ENCODE results near the gene XPO4. TPM values are rescaled to one million over a fixed set of nuclear protein-coding genes. Genes with fewer than 3 reads are reported as not detected.

XPO4 gene
- total and polyA plus RNA-seq, 2 of the 13 experiments (the other 11 are each of a cell fraction or from before 2014, with no cell fraction given), result 8.4 to 24.8 TPM

GRCh38 chr13:20773194-20774080 lies 129.1 kb downstream of the XPO4 start, which contains the start of gene EEF1AKMT1 (continued):
- peak; percentile 63; the same call in 1 of the 2 replicates for TF ChIP-seq HNF1B (CRISPR knock-in tag; IDR thresholded peaks at IDR 0.05)
- TF ChIP-seq ARNT2 (CRISPR knock-in tag; IDR thresholded peaks at IDR 0.05; ENCODE audit: low read depth), result peak; percentile 79
- TF ChIP-seq HNRNPUL1 (IDR thresholded peaks at IDR 0.05; ENCODE audit: low read depth, low read length), result no peak
- peak; percentile 19 for TF ChIP-seq ZNF205 (CRISPR knock-in tag; IDR thresholded peaks at IDR 0.05)
- TF ChIP-seq FUBP1 (CRISPR knock-in tag; IDR thresholded peaks at IDR 0.05; ENCODE audit: borderline replicate concordance), result no peak
- TF ChIP-seq ZNF3 (CRISPR knock-in tag; IDR thresholded peaks at IDR 0.05), result no peak
- peak; percentile 30; the same call in 1 of the 2 replicates for TF ChIP-seq ZNF274 (CRISPR knock-in tag; IDR thresholded peaks at IDR 0.05)
- TF ChIP-seq ZNF574 (CRISPR knock-in tag; IDR thresholded peaks at IDR 0.05), result peak; percentile 80
- no peak for TF ChIP-seq MIER2 (CRISPR knock-in tag; IDR thresholded peaks at IDR 0.05)
- TF ChIP-seq JUN (CRISPR knock-in tag; IDR thresholded peaks at IDR 0.05), result no peak
- TF ChIP-seq ZBTB46 (CRISPR knock-in tag; IDR thresholded peaks at IDR 0.05; ENCODE audit: borderline replicate concordance), result no peak
- no peak for TF ChIP-seq ZNF670 (CRISPR knock-in tag; IDR thresholded peaks at IDR 0.05; ENCODE audit: borderline replicate concordance)
- TF ChIP-seq ZNF652 (CRISPR knock-in tag; IDR thresholded peaks at IDR 0.05; ENCODE audit: borderline replicate concordance, low read depth), result peak; percentile 19; the same call in 1 of the 2 replicates
- no peak for TF ChIP-seq GRHL1 (CRISPR knock-in tag; conservative IDR thresholded peaks at IDR 0.05)
- no peak for TF ChIP-seq DDIT3 (CRISPR knock-in tag; IDR thresholded peaks at IDR 0.05)
- TF ChIP-seq ZEB1 (IDR thresholded peaks at IDR 0.05; ENCODE audit: insufficient replicate concordance, low read depth), result no peak

Data from HepG2 (cell line).